ENCODE measurements around the gene SLC35F1.

- TF ChIP-seq EZH2 (IDR thresholded peaks at IDR 0.05; ENCODE audit: insufficient read depth, poor library complexity, severe bottlenecking), result no peak
- TF ChIP-seq EZH2phosphoT487 (IDR thresholded peaks at IDR 0.05; ENCODE audit: insufficient read depth, low read depth), result no peak
Observed at GRCh38 chr6:118215269-118215668, 308.2 kb downstream of the SLC35F1 start.
